Adrenal gland (tissue), 5 donors: ENCODE data around the gene MSMB.

ENCODE experiments used
- CTCF ChIP-seq, 6 experiments: fragments of 450-650 bp in 4 of 6; fragments of 200-600 bp in 2 of 6; sonication (generic) in 1 of 6; IDR thresholded peaks; 1 replicate in 5 of 6; 2 replicates in 1 of 6; pipeline versions ENCODE4 v1.5.1 to v1.8.0; 2016 to 2021; ENCODE audit warnings: antibody characterized with exemption in 6 of 6, mild to moderate bottlenecking in 2 of 6, moderate library complexity in 1 of 6
- POLR2A ChIP-seq, 2 donors: fragments of 450-650 bp; IDR thresholded peaks; one replicate each; pipeline ENCODE4 v1.6.1; 2017; ENCODE audit warnings: antibody characterized with exemption in 2 of 2, mild to moderate bottlenecking in 2 of 2, moderate library complexity in 1 of 2
- donor health status: DM: no; HTN: no; CAD: no.

DNA sequence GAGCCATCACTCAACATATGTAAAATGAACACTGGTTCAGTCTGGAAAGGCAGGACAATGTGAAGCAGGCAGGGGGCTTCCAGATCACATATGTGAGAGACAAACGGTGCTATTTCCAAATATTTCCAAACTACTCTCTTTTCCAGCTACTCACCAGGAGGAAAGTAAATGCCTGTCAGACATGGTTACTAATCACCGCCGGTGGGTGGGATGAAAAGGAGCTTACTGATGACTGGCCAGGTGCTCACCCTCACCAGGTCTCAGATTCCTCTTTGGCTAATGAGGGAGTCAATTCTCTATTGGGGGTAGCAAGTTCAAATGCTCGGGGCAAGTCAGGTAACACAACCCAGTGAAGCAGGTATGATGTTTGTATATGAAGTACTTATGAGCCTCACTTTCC lies 9.7 kb upstream of the MSMB start:
- TF ChIP-seq CTCF (IDR thresholded peaks at IDR 0.05), result no peak
- TF ChIP-seq POLR2A (IDR thresholded peaks at IDR 0.05), result no peak
